ENCODE data around the gene PDIA6.

GRCh38 chr2:10742666-10743065 is 69.9 kb downstream of the PDIA6 start:
- TF ChIP-seq, protein P1, sequence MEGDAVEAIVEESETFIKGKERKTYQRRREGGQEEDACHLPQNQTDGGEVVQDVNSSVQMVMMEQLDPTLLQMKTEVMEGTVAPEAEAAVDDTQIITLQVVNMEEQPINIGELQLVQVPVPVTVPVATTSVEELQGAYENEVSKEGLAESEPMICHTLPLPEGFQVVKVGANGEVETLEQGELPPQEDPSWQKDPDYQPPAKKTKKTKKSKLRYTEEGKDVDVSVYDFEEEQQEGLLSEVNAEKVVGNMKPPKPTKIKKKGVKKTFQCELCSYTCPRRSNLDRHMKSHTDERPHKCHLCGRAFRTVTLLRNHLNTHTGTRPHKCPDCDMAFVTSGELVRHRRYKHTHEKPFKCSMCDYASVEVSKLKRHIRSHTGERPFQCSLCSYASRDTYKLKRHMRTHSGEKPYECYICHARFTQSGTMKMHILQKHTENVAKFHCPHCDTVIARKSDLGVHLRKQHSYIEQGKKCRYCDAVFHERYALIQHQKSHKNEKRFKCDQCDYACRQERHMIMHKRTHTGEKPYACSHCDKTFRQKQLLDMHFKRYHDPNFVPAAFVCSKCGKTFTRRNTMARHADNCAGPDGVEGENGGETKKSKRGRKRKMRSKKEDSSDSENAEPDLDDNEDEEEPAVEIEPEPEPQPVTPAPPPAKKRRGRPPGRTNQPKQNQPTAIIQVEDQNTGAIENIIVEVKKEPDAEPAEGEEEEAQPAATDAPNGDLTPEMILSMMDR (IDR thresholded peaks at IDR 0.05; ENCODE audit: insufficient read depth, low read length) = no peak
- TF ChIP-seq POLR2AphosphoS5 (IDR thresholded peaks at IDR 0.05; ENCODE audit: low read depth) (no peak), REST (IDR thresholded peaks at IDR 0.05; ENCODE audit: insufficient replicate concordance, low read depth) (no peak), GABPA (IDR thresholded peaks at IDR 0.05; ENCODE audit: low read depth) (no peak)

Measured in HL-60 (cell line).